ENCODE measurements around the gene FCHSD1. TPM values are rescaled to one million over a fixed set of nuclear protein-coding genes. Genes with fewer than 3 reads are reported as not detected.

FCHSD1 gene
- 33.3 and 53.4 TPM in 2 replicates for total RNA-seq

DNA sequence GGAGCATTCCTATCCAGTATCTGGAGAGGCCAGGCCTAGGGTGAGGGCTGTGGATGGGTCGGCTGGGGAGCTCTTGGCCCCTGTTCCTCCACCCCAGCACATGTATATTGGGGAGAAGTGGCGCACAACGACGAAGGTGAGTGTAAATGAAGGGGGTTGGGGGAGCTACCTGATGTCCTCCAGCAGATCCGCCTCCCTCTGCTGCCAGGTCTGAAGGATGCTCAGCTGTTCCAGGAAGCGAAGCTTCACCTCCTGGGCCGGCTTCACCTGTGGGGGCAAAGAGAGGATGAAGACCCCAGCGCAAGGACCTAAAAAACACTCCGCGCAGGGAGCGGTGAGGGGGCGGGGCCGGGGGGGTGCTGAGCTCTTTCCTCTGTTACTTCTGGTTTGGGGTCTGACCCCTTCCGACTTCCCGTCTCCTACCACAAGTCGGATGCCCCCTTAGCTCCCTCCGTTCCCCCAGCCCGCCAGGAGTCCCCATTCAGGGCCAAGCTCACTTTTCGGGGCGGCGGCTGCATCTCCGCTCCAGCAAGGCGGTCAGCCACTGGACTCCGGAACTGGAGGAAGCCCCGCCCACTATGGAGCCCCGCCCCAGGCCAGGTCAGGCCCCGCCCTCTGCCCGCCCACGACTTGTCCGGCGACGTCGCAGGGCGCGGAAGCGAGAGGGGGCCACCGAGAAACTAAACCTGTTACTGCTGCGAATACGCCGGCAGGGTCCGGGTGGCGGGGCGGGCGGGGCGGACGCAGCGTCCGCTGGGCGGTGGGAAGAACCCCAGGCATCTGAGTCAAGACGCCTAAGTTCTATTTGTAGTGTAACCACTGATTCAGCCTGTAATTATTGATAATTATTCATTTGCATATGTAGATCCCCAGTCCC is at the start of gene FCHSD1:
Gene FCHSD1, minus strand, starts transcription at position 568 of the 877 bp plus-strand sequence. Its CDS starts 50 bp downstream, at position 518.

DNA sequence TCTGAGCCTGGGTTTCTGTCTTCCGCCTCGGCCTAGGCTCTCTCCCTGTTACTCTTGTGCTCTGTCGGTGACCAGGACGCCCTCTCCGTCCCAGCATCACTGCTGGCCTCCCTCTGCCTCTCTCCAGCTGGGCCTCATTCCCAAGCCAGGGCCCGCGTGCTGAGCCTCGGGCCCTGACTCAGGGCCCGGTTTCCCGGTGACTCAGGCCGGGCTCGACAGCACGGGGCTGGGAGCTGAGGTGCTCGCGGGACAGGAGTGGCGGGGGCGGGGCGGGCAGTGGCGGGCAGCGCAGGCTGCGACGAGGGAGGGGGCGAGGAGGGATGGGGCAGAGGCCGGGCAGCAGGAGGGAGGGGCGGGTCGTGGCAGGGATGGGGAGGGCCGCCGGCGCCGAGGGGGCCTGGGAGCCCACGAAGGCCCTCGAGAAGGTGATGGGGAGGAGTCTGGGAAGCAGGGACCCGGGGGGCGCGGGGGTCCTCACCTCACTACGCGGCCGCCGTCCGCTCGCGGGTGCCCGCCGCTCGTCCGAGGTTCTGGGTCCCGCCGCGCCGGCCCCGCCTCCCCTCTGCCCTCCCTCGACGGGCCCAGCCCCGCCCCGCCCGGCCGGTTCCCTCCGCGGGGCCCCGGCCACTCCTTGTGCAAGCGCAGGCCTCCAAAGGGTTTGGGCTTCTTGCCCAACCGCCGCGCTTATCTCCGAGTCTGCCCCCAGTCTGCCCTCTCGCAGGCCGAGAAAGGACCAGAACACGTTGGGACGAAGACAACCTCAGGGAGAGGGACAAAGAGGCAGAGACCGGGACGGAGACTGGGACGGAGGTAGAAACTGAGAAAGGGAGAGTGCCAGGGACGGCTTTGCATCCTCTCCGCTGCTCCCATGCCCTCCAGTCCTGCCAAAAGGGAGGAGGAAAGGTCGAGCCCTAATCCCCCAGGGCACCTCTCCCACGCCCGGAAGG is 30.8 kb upstream of the FCHSD1 start, which contains the start of gene ARAP3:
Gene ARAP3, minus strand, starts transcription at position 536 of the 947 bp plus-strand sequence. CDS start 1,744 bp downstream, outside the sequence.

DNA sequence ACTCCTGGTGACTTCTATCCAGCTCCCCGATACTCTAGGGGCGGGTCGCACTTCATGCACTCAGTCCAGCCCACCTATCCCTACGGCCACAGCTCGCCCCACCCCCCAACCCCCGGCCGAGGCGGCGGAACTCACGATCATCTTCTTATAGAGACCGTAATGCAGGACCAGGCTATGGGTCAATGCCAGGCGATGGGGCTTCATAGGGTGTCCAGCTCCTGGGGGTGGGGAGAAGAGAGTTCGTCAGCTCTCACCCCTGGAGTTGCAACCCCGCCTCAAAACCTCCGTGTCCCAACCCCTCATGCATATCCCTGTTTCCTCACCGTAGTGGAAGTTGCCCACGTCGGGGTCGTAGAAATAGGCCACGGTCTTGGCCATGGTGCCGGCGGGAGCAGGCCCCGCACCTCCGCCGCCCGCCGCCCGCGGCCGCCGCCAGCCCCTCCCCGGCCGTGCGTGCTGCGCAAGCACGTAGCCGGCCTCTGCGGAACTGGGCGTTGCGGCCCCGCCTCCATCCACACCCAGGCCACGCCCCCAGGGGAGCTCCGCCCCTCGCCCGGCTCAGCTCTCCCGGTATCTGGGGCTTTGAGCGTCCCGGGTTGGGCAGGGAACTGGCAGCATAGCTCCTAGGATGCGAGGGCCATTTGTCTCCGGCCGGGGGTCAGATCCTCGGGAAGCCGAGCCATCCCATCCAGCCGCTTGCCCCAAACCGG is 14.7 kb downstream of the FCHSD1 start, which contains the start of the genes HDAC3 and RELL2:
Gene HDAC3, minus strand, starts transcription at position 437 of the 710 bp plus-strand sequence. Its CDS starts 59 bp downstream, at position 378.
Gene RELL2, plus strand, starts transcription at position 585 of the 710 bp plus-strand sequence. CDS start 1,229 bp downstream, outside the sequence.

DNA sequence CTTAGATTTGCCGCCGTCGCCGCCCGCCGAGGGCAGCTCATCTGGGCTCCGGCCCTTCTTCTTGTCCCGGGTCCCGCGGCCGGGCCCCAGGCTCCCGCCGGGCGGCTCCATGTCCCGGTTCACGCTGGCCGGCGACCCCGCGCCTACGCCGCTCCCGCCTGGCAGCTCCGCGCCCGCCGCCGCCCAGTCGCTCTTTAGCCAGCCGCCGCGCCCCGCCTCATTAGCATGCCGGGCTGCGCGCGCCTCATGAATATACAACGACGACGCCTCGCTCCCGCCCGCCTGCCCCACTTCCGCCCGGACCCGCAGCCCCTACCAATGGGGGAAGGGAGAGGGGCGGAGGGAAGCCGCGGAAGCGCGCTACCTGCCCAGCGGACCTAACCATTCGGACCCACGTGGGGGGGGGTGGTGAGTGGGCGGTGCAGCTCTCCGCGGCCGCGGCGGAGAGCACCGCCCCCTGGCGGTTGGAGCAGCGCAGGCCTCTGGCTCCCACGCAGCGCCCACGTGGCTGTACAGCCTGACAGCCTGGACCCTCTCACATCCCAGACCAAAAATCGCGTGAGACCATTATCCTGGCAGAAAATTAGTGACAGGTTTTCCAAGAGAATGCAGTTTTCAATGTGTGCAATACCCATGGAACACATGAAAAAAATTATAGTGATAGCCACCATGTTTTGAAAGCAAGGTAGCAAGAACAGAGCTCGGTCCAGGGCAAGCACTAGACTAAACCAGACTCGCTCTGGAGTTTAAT is 32.2 kb downstream of the FCHSD1 start, which contains the start of gene DIAPH1:
Gene DIAPH1, minus strand, starts transcription at position 197 of the 751 bp plus-strand sequence. Its CDS starts 86 bp downstream, at position 111.

Other genes starting within 250 kb of the FCHSD1 start
- 4.0 and 4.2 TPM in 2 replicates for gene PCDHGA9, start 248.6 kb downstream of the FCHSD1 start, total RNA-seq
- gene PCDHGB6, start 243.4 kb downstream of the FCHSD1 start, total RNA-seq = 2.4 and 2.9 TPM in 2 replicates
- gene PCDHGA10, start 238.4 kb downstream of the FCHSD1 start, total RNA-seq = 4.9 and 5.2 TPM in 2 replicates
- gene PCDHGB7, start 233.7 kb downstream of the FCHSD1 start, total RNA-seq = 6.0 and 7.4 TPM in 2 replicates
- 11.7 and 13.6 TPM in 2 replicates for gene PCDHGA11, start 230.4 kb downstream of the FCHSD1 start, total RNA-seq
- 15.5 and 21.5 TPM in 2 replicates for gene PCDHGA12, start 220.9 kb downstream of the FCHSD1 start, total RNA-seq
- gene PCDHGC3, start 175.5 kb downstream of the FCHSD1 start, total RNA-seq = 39.6 and 44.7 TPM in 2 replicates
- 2.2 and 2.4 TPM in 2 replicates for gene PCDHGC4, start 166.4 kb downstream of the FCHSD1 start, total RNA-seq
- 2.3 and 2.9 TPM in 2 replicates for gene PCDHGC5, start 162.3 kb downstream of the FCHSD1 start, total RNA-seq
- gene DIAPH1, start 32.4 kb downstream of the FCHSD1 start, total RNA-seq = 24.2 and 41.1 TPM in 2 replicates
- 49.4 and 62.5 TPM in 2 replicates for gene HDAC3, start 14.6 kb downstream of the FCHSD1 start, total RNA-seq
- gene RELL2, start 14.4 kb downstream of the FCHSD1 start, total RNA-seq = 4.9 TPM in 2 replicates
- gene ARAP3, start 30.8 kb upstream of the FCHSD1 start, total RNA-seq = 4.6 and 4.8 TPM in 2 replicates
- gene PCDH1, start 227.0 kb upstream of the FCHSD1 start, total RNA-seq = 1.4 TPM in 2 replicates

All from uterine smooth muscle cell (primary cell).